ENCODE data around the gene FYCO1. TPM values are rescaled to one million over a fixed set of nuclear protein-coding genes. Genes with fewer than 3 reads are reported as not detected.
A peak's percentile ranks its signal among the peaks of the same experiment; 100 is the strongest.

FYCO1 gene
- total and polyA plus RNA-seq, 10 donors = 5.2 to 40.1 (median 30.5) TPM

- H3K4me3 ChIP-seq = no peak overlapping the region
- peak overlapping the region in 1 of 8 donors; percentile 1 for H3K27ac ChIP-seq
- H3K4me1 ChIP-seq = peaks cover 0 to 50% (median 15%) of the 10 kb centered on the region in 6 donors
- no peaks in the 10 kb centered on the region for H3K27me3 ChIP-seq (replicated peaks in 1 of 7)
- TF ChIP-seq POLR2AphosphoS5 (IDR thresholded peaks at IDR 0.05) (no peak), POLR2A (IDR thresholded peaks at IDR 0.05) (no peak)
- TF ChIP-seq, protein P1, sequence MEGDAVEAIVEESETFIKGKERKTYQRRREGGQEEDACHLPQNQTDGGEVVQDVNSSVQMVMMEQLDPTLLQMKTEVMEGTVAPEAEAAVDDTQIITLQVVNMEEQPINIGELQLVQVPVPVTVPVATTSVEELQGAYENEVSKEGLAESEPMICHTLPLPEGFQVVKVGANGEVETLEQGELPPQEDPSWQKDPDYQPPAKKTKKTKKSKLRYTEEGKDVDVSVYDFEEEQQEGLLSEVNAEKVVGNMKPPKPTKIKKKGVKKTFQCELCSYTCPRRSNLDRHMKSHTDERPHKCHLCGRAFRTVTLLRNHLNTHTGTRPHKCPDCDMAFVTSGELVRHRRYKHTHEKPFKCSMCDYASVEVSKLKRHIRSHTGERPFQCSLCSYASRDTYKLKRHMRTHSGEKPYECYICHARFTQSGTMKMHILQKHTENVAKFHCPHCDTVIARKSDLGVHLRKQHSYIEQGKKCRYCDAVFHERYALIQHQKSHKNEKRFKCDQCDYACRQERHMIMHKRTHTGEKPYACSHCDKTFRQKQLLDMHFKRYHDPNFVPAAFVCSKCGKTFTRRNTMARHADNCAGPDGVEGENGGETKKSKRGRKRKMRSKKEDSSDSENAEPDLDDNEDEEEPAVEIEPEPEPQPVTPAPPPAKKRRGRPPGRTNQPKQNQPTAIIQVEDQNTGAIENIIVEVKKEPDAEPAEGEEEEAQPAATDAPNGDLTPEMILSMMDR (IDR thresholded peaks at IDR 0.05 in 8 of 11, conservative IDR thresholded peaks at IDR 0.05 in 3 of 11) = no peak
- H3K36me3 ChIP-seq = no peaks in the 10 kb centered on the region
- DNase-seq = no peak
- WGBS, 5 donors = 52 to 66% (median 59%) methylated on average over 3 of the region's 3 CpGs
- no peaks in the 10 kb centered on the region for H3K9me3 ChIP-seq
- intact Hi-C loops (cut with DNase I; ENCODE audit: low total_unique reads) = no loop called here
Measured at GRCh38 chr3:45869638-45870037, 126.0 kb downstream of the FYCO1 start.

GRCh38 chr3:45868650-45869049 lies 127.0 kb downstream of the FYCO1 start:
- Histone ChIP-seq H3K4me1 (peaks cover 0 to 53% (median 15%) of the 10 kb centered on the region in 6 donors), H3K36me3 (no peaks in the 10 kb centered on the region), H3K4me3 (no peak overlapping the region), H3K27me3 (replicated peaks in 1 of 7) (no peaks in the 10 kb centered on the region), H3K27ac (no peak overlapping the region), H3K9me3 (peaks cover 0 to 3% (median 2%) of the 10 kb centered on the region in 8 donors)
- DNase-seq = no peak
- 72 to 86% (median 77%) methylated on average over 2 of the region's 2 CpGs for WGBS, 5 donors
- intact Hi-C loops (cut with DNase I; ENCODE audit: low total_unique reads) = no loop called here
- TF ChIP-seq, protein P1 (IDR thresholded peaks at IDR 0.05 in 8 of 11, conservative IDR thresholded peaks at IDR 0.05 in 3 of 11) = no peak
- TF ChIP-seq POLR2A (IDR thresholded peaks at IDR 0.05) = no peak
- TF ChIP-seq POLR2AphosphoS5 (IDR thresholded peaks at IDR 0.05) = no peak

DNA sequence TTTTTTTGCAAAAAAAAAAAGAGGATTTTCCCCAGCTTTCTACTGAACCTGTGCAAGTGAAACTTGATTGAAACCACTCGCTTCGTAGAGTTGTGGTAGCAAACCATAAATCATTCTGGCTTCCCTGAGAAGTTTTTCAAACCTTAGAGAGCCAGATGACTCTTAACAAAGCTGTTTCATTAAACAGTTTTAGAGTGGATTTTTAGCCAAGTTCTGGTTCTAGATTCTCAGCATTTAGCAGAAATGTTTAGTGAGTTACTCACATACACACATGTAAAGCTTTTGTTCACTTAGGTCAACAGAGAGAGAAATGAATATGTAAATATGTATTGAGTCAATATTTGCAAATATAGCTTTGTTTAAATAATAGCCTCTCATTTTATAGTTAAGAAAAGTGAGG lies 127.4 kb downstream of the FYCO1 start:
- intact Hi-C loops (cut with DNase I; ENCODE audit: low total_unique reads) = no loop called here

More for the DNA sequence above, 127.4 kb downstream of the FYCO1 start:
- 66 to 79% (median 70%) methylated on average over 2 of the region's 2 CpGs for WGBS, 5 donors
- DNase-seq = no peak
- H3K9me3 ChIP-seq = peaks cover 0 to 8% (median 6%) of the 10 kb centered on the region in 8 donors
- H3K27me3 ChIP-seq (replicated peaks in 1 of 7) = no peaks in the 10 kb centered on the region
- H3K27ac ChIP-seq = no peak overlapping the region
- H3K4me1 ChIP-seq = peaks cover 0 to 53% (median 15%) of the 10 kb centered on the region in 6 donors
- H3K4me3 ChIP-seq = no peak overlapping the region
- TF ChIP-seq POLR2AphosphoS5 (IDR thresholded peaks at IDR 0.05) (no peak), POLR2A (IDR thresholded peaks at IDR 0.05) (no peak)
- TF ChIP-seq, protein P1 (IDR thresholded peaks at IDR 0.05 in 8 of 11, conservative IDR thresholded peaks at IDR 0.05 in 3 of 11) = no peak
- H3K36me3 ChIP-seq = no peaks in the 10 kb centered on the region

Small RNAs within 50 kb of the gene (small RNA-seq; reads per million reads assigned to genes)
- 0 reads per million in 4 donors for gene RF00019

Other genes starting within 250 kb of the FYCO1 start
- under 1 TPM in 4 of 7 donors, not detected in 3; 0.32 to 0.49 (median 0.41) TPM for gene SLC6A20, start 199.3 kb downstream of the FYCO1 start, total RNA-seq
- under 1 TPM; 0.02 to 0.04 (median 0.03) TPM for gene SLC6A20, start 199.3 kb downstream of the FYCO1 start, polyA plus RNA-seq
- gene LZTFL1, start 153.7 kb downstream of the FYCO1 start, total RNA-seq = 10 to 100 TPM; 13.2 to 22.9 (median 18.0) TPM
- 1 to 10 TPM; 6.5 to 8.4 (median 7.9) TPM for gene LZTFL1, start 153.7 kb downstream of the FYCO1 start, polyA plus RNA-seq
- 1 to 10 TPM; 1.2 to 3.6 (median 1.7) TPM for gene CCR9, start 109.3 kb downstream of the FYCO1 start, total RNA-seq
- gene CCR9, start 109.3 kb downstream of the FYCO1 start, polyA plus RNA-seq = 1 to 10 TPM; 1.1 to 1.3 (median 1.3) TPM
- 10 to 100 TPM in 5 of 7 donors, 1 to 10 TPM in 2; 6.6 to 35.3 (median 16.0) TPM for gene CXCR6, start 52.4 kb downstream of the FYCO1 start, total RNA-seq
- 1 to 10 TPM; 2.5 to 3.7 (median 2.6) TPM for gene CXCR6, start 52.4 kb downstream of the FYCO1 start, polyA plus RNA-seq
- 1 to 10 TPM in 6 of 7 donors, under 1 TPM in 1; 0.42 to 7.3 (median 4.7) TPM for gene XCR1, start 31.7 kb upstream of the FYCO1 start, total RNA-seq
- gene XCR1, start 31.7 kb upstream of the FYCO1 start, polyA plus RNA-seq = under 1 TPM; 0.06 to 0.26 (median 0.17) TPM
- 10 to 100 TPM; 52.6 to 94.5 (median 58.1) TPM for gene CCR1, start 212.5 kb upstream of the FYCO1 start, total RNA-seq
- 10 to 100 TPM in 1 of 3 donors, 1 to 10 TPM in 2; 8.8 to 11.4 (median 9.7) TPM for gene CCR1, start 212.5 kb upstream of the FYCO1 start, polyA plus RNA-seq
- gene CCR3, start 246.6 kb upstream of the FYCO1 start, total RNA-seq = 1 to 10 TPM in 3 of 7 donors, under 1 TPM in 4; 0.52 to 1.7 (median 0.60) TPM
- under 1 TPM; 0.10 to 0.28 (median 0.17) TPM for gene CCR3, start 246.6 kb upstream of the FYCO1 start, polyA plus RNA-seq